Stimulated activated CD4-positive, alpha-beta T cell treated with anti-CD3 and anti-CD28 coated beads, Interleukin-4, amount 100 ng/mL, for 1 hour (primary cell): Measurements from ENCODE around the gene TTYH2.
"Not testable (repeated sequence)": the region's sequence is repeated elsewhere in the genome, so short reads cannot be mapped to it uniquely, and the experiment has no call there.

Experiments used
- DNase-seq: peaks from one replicate; pipeline ENCODE4 v3.0.0-alpha.2; 2020

TTYH2 gene

GRCh38 chr17:74268558-74268957 lies 55.2 kb downstream of the TTYH2 start:
- DNase-seq, result no peak

DNA sequence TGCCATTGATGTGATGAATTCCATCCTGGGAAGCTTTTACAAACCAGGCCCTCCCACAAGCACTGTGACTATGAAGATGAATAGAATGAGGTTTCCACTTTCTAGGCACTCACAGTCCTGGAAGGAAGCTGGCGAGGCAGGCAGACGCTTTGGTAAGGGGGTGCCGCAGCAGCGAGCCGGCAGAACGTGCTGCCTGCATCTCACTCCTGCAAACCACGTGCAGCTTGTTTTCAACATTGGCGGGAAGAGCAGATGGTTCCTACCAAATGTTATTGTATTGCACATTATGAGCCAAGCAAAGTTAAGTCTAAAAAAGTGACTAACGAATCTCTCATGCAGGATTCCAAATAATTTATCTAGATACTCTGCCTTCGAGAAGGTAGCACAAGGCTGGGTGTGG lies 57.0 kb downstream of the TTYH2 start:
- DNase-seq, result no peak

- DNase-seq, result no peak
Measured at GRCh38 chr17:74271281-74271680, 57.9 kb downstream of the TTYH2 start.

DNA sequence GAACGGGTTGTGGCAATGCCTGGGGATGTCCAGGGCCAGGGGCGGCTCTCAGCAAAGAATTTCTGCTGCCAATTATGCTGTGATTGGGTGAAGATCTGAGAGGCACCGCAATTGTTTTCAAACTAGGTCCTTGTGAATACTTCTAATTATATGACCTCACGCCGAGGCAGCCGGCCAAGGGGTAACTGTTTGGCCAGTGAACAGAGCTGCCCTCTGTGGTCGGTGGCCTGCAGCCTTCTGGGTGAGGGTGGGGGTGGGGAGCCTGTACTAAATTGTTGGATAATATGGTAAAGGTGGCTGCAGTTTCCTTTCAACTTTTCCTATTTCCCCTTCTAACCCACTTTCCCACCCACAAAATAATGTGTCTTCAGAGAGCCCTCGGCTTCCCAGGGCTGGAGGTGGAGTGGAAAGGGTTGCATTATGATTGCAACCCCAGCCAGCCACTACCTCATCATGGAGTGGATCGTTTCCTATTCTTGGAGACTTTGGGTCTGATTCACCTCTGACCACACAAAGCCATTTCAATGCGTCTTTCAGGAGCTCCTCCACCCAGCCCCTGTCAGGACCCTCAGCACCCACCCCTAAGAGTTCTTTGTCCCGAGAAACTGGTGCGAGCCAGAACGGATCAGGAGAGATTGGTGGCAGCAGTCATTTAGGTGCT lies 58.7 kb downstream of the TTYH2 start:
- DNase-seq, result no peak

- DNase-seq, result no peak
Measured at GRCh38 chr17:74272731-74273201, 59.4 kb downstream of the TTYH2 start.

GRCh38 chr17:74274060-74274708 lies 60.8 kb downstream of the TTYH2 start, which contains the start of gene DNAI2:
Gene DNAI2, plus strand, starts transcription at chr17:74274234. Its CDS starts 7,584 bp downstream, at chr17:74281818.
- DNase-seq, result no peak

DNA sequence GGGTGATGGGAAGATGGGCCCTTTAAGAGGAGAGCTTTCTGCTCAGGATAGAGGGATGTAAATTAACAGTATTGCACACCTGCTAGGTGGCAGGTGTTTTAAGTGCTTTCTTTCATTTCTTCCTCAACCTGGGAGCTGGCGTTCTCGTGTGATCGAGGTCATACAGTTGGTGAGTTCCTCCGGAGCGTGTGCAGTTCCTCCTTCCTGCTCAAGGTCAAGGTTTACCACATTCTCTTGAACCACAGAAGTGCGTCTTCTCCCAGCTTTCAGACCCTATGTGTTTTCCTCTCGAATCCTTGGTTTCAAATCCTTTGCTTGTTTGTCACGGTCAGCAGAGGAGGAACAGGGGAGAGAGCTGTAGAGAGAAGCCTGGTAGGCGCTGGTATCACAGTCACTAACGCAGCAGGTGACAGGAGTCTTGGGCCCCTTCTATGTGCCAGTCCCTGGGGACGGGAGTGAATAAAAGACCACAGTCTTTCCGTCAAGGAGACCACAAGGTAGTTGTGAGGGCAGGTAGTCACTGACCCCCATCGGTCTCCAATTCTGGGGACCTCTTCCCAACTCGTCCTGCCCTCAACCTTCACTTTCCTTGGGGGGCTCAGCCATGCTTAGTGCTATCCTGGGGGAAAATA lies 61.5 kb downstream of the TTYH2 start:
- DNase-seq, result no peak

- no peak for DNase-seq
Measured at GRCh38 chr17:74276051-74276476, 62.7 kb downstream of the TTYH2 start.

DNA sequence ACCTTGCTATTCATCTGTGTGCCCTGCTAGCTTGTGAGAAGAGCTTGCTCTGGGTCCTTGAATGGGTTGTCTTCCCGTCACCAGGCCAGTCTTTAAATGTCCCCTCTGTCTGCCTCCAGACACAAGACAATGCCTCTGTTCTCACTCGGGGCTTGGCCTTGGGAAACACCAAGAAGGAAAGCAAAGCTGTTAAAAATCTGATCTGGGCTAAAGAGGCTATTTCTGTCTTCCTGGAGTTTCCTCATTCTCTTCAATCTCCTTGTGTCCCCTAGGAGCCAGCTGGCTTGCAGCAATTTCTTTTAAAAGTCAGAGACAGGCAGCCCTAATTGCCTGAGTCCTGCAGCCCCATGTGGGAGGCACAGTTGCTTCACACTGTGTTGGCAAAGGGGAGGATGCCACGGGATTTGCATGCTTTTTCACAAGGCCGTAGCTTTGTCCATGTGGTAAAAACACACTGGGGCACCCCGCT lies 63.2 kb downstream of the TTYH2 start:
- DNase-seq, result no peak

- DNase-seq, result no peak
Measured at GRCh38 chr17:74277935-74278334, 64.6 kb downstream of the TTYH2 start.

DNA sequence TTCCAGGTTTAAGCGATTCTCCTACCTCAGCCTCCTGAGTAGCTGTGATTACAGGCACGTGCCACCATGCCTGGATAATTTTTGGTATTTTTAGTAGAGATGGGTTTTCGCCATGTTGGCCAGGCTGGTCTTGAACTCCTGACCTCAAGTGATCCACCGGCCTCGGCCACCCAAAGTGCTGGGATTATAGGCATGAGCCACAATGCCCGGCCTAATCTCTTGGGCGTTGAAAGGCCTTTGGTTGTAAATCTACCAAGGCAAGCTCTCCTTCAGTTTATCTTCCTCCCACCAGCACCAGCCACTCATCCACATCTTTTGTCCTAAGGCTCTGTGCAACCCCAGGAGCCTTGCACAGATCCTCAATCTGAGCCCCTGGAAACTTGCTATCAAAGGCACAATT lies 66.2 kb downstream of the TTYH2 start:
- not testable (repeated sequence) for DNase-seq

GRCh38 chr17:74280093-74280513 lies 66.7 kb downstream of the TTYH2 start:
- peak; percentile 41 for DNase-seq

GRCh38 chr17:74281799-74282198 lies 68.4 kb downstream of the TTYH2 start:
- no peak for DNase-seq

- DNase-seq, result not testable (repeated sequence)
Measured at GRCh38 chr17:74282274-74282586, 68.9 kb downstream of the TTYH2 start.

- DNase-seq, result peak; percentile 42
Measured at GRCh38 chr17:74282587-74283370, 69.4 kb downstream of the TTYH2 start.

GRCh38 chr17:74283371-74283673 lies 70.0 kb downstream of the TTYH2 start:
- DNase-seq, result no peak

GRCh38 chr17:74287031-74287602 lies 73.7 kb downstream of the TTYH2 start:
- DNase-seq, result no peak

GRCh38 chr17:74288785-74289184 lies 75.4 kb downstream of the TTYH2 start:
- no peak for DNase-seq

- no peak for DNase-seq
Measured at GRCh38 chr17:74289688-74290087, 76.3 kb downstream of the TTYH2 start.

GRCh38 chr17:74290340-74290739 lies 77.0 kb downstream of the TTYH2 start:
- no peak for DNase-seq

- DNase-seq, result no peak
Measured at GRCh38 chr17:74292495-74292894, 79.1 kb downstream of the TTYH2 start.

- no peak for DNase-seq
Measured at GRCh38 chr17:74295625-74296547, 82.5 kb downstream of the TTYH2 start.
